Stimulated activated CD8-positive, alpha-beta memory T cell treated with anti-CD3 and anti-CD28 coated beads, Interleukin-7, amount 100 ng/mL, for 48 hours (primary cell): ENCODE results near the gene TMEM161B.
"Not testable (repeated sequence)": the region's sequence is repeated elsewhere in the genome, so short reads cannot be mapped to it uniquely, and the experiment has no call there.

Experiments used
- DNase-seq, 2 donors: peaks; one replicate each; pipeline ENCODE4 v3.0.0-alpha.2; 2020; ENCODE audit warnings: low read depth in 1 of 2; ENCODE audit errors: extremely low read depth in 1 of 2

TMEM161B gene

DNA sequence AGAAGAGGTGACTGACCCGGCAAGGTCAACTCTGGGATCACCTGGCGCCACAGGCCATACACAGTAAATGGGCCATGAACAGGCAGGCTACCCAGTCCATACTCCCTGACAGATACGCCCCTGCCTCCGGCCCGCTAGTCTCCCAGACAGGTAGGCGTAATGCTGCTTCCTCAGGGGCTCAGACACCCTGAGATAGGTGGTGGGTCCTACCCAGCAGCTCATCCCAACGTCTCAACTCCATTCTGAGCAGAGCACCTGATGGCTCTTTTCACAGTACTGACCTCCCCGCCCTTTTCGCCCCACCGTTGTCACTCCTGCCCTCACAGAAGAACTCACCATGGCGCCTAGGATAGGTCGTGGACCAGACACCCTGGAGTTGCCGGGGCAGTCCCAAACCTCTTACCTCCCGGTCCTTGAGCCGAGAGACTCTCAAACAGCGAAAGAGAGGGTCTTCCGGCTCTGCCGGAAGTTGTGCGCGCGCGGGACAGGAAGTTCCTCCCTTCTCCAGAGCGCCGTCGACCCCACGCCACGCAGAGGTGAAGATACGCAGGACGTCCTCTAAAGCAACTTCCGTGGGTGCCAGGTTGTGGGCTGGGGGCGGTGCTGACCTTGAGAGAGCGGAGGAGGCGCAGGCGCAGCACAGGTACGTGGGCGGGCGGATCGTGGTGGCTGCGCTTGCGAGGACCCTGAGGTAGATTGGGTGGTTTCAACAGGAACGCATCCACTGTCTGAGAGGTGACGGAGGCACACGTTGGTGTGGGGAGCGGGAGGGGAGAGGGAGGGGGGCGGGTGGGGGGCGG lies at the start of gene TMEM161B:
Gene TMEM161B, minus strand, starts transcription at position 461 of the 800 bp plus-strand sequence. Its CDS starts 122 bp downstream, at position 339.
- DNase-seq, result peak; percentile 88 to 94

DNA sequence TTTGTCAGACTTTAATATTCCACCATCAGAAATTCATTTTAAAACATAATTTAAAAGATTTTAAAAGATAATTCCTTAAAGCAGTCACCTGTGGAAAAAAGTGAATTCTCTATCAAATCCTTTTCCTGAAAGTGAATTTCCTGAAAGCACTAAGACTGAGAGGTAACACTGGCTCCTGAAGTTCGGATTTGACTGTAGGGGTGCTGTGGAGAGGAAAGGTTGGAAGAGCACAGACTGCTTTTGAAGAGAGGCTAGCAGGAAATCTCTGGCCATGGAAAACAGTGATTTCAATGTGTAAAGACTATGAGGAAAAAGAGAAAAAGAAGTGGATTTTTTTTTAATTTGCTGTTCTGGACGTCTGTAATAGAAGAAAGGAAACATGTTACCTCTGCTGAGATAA lies 35.7 kb upstream of the TMEM161B start:
- DNase-seq, result no peak

DNA sequence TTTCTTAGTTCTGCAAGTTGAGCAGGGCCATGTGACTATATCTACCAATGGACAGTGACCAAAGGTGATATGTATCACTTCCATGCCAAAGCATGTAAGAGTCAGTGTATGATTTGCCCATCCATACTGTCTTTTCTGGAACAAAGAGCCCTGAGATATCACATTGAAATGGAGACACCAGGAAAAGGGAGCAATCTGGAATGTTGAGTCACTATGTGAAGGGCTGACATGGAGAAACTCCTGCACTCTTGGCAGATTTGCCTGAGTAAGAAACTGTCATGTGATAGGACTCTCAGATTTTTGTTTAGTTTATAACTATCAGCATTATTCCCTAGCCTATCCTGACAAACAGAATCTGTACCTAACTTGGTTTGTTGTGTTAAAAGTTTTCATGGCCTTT lies 29.8 kb upstream of the TMEM161B start:
- DNase-seq, result no peak

DNA sequence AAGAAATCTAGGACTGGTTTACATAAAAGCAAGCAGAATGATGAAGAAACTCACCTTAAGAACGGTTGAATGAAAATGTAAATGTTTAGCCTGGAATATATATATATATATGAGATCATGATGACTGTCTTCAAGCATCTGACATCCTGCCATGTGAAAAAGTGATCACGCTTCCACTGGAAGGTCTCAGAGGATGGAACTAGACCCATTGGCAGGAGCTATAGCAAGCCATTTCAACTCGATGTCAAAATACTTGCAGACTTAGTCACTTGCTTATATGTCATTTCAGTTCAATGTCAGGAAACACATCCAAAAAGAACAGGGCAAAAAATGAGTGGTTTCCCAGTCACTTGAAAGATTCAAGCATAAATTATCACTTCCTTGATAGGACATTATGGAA lies 22.2 kb upstream of the TMEM161B start:
- no peak for DNase-seq

DNA sequence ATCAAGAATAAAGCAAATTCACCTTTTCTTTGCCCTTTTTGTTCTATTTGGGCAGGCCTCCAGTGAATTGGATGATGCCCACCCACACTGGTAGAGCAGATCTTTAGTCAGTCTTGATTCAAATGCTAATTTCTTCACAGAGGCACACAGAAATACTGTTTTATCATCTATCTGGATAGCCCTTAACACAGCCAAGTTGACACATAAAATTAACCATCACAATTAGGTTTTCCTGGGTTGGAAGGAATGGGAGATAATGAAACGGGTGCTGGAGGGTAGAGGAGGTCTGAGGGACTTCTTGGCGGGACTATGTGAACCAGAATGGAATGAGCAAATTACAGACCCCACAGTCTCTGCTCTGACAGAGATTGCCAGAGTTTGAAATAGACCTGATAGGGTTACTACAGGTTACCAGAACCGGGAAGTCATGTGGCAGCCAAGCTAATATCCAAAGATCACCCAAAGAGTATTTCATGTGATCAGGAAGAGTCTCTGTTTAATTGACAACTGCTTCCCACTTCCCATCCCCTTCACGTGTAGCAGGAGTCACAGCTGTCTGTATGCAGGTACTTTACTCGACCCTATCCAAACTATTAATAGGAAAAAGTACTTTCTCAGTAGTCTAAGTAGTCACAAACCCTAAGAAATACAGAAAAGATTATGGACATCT lies 20.0 kb upstream of the TMEM161B start:
- DNase-seq, result no peak

GRCh38 chr5:88287846-88288527 lies 19.3 kb upstream of the TMEM161B start:
- no peak for DNase-seq

- no peak for DNase-seq
Measured at GRCh38 chr5:88287302-88287701, 18.7 kb upstream of the TMEM161B start.

DNA sequence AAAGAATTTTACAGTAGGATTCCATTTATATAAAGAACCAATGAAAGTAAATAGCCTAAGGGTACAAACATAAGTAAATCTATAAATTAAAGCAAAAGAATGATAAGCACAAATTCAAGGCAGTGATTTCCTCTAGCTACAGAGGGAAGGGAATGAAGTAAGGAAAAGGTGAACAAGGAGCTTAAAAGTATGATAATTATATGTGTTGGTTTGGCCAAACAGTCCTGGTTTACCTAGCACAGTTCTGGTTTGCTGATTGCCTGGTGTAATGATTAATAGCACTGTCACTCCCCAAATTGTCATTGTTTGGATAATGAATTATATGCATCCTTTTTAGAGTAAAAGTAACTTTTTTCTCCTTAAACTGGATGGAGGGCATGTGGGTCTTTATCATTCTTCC lies 15.0 kb upstream of the TMEM161B start:
- DNase-seq, result no peak

- DNase-seq, result no peak
Measured at GRCh38 chr5:88281322-88281721, 12.7 kb upstream of the TMEM161B start.

DNA sequence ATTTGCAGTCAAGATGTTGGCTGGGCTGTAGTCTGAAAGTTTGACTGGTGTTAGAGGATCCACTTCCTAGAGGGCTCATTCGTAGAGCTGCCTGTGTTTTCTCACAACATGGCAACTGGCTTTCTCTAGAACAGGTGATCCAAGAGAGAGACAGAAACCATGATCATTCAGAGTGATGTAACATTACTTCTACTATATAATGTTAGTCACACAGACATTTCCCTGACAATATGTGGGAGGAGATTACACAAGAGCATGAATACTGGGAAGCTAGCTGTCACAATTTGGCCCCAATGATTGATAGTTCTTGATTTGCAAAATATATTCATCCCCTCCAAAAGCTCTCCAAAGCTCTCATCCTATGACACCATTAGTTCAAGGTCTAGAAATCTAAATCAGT lies 10.9 kb upstream of the TMEM161B start:
- no peak for DNase-seq

GRCh38 chr5:88276378-88276777 lies 7.7 kb upstream of the TMEM161B start:
- DNase-seq, result no peak

- no peak for DNase-seq
Measured at GRCh38 chr5:88275581-88275980, 6.9 kb upstream of the TMEM161B start.

GRCh38 chr5:88269222-88269771 lies 652 bp upstream of the TMEM161B start:
- no peak for DNase-seq

DNA sequence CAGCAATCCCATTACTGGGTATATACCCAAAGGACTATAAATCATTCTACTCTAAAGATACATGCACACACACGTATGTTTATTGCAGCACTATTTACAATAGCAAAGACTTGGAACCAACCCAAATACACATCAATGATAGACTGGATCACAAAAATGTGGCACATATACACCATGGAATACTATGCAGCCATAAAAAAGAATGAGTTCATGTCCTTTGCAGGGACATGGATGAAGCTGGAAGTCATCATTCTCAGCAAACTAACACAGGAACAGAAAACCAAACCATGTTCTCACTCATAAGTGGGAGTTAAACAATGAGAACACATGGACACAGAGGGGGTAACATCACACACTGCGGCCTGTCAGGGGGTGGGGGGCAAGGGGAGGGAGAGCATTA lies 4.1 kb downstream of the TMEM161B start:
- not testable (repeated sequence) for DNase-seq

GRCh38 chr5:88263349-88263748 lies 5.3 kb downstream of the TMEM161B start:
- DNase-seq, result no peak

DNA sequence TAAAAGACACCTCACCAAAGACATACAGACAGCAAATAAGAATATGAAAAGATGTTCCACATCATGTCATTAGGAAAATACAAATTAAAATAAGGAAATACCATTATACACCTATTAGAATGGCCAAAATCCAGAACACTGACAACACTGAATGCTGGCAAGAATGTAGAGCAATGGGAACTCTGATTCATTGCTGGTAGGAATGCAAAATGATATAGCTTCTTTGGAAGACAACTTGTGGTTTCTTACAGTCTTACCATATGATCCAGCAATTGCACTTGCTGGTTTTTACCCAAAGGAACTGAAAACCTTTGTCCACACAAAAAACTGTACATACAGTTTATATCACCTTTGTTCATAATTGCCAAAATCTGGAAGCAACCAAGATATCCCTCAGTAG lies 6.5 kb downstream of the TMEM161B start:
- no peak for DNase-seq

GRCh38 chr5:88258636-88259035 lies 10.0 kb downstream of the TMEM161B start:
- no peak for DNase-seq

DNA sequence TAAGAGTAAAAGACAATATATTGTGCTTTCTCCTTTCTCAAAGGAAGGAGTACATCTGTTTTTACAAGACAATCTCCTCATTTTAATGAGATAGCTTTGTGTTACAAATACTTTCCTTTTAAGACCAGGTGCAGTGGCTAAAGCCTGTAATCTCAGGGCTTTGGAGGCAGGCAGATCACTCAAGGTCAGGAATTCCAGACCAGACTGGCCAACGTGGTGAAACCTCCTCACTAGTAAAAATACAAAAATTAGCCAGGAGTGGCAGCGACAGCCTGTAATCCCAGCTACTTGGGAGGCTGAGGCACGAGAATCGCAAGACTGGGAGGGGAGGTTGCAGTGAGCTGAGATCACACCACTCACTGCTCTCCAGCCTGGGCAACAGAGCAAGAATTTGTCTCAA lies 11.8 kb downstream of the TMEM161B start:
- no peak for DNase-seq

DNA sequence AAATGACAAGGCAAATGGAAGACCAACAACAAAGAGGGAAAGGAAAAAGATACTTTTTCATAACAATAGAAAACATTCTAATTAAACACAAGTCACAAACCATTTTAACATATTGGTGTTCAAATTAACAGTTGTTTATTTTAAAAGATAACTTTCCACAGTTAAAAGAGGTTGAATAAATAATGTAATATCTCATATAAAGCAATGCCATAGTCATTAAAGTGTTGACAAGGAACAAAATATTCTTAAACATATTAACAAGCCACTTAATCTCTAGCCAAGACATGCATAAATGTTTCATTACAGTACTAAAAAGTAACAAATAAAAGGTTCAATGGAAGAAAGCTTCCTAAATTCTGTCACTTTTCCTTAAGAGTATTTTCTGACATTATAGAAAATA lies 12.6 kb downstream of the TMEM161B start:
- DNase-seq, result no peak

DNA sequence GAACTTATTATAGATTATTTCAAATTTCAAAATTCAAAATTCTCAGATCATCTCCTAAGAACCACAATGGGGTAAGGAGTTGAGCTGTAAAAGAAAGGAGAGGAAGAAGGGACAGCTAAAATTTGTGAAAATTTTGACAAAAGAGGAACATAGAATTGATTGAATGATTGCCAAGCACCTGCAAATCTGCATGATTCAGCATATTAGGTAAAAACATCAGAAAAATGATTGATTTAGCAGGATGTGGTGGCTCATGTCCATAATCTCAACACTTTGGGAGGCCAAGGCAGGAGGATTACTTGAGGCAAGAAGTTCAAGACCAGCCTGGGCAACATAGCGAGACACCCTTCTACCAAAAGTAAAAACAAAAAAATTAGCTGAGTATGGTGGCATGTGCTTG lies 14.3 kb downstream of the TMEM161B start:
- DNase-seq, result no peak

GRCh38 chr5:88251048-88251711 lies 17.5 kb downstream of the TMEM161B start:
- DNase-seq, result no peak
